ENCODE measurements around the gene APLP2. TPM values are rescaled to one million over a fixed set of nuclear protein-coding genes. Genes with fewer than 3 reads are reported as not detected.
A peak's percentile ranks its signal among the peaks of the same experiment; 100 is the strongest.

The APLP2 gene
- total and polyA plus RNA-seq, 2 of the 13 experiments (the other 11 are each of a cell fraction or from before 2014, with no cell fraction given) = 315 to 594 TPM

DNA sequence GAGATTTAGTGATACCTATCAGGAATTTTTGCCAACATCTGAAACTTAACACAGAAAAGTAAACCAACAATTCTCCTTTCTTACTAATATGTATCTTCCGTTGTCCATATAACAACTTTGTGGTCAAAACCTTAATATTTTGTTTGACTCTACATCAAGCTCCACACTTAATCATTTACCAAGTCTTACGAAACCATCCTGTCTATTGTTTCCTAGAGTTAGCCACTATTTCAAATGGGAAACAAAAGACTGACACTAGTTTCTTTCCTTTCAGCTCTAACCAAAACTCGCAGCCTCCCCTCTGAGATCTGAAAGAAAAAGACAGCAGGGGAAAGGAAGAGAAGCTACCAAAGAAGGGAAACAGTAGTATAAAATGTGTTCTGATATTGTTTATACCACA lies 40.6 kb upstream of the APLP2 start (continued):
- TF ChIP-seq MIER2 (CRISPR knock-in tag; IDR thresholded peaks at IDR 0.05) (no peak), GABPB1 (CRISPR knock-in tag; IDR thresholded peaks at IDR 0.05) (no peak), ZNF10 (CRISPR knock-in tag; IDR thresholded peaks at IDR 0.05; ENCODE audit: borderline replicate concordance, low read depth) (no peak), MZF1 (CRISPR knock-in tag; IDR thresholded peaks at IDR 0.05; ENCODE audit: borderline replicate concordance) (no peak), PLRG1 (conservative IDR thresholded peaks at IDR 0.05) (no peak), MEF2D (CRISPR knock-in tag; IDR thresholded peaks at IDR 0.05) (no peak), CEBPG (CRISPR knock-in tag; IDR thresholded peaks at IDR 0.05) (peak; percentile 79), RXRA (CRISPR knock-in tag; IDR thresholded peaks at IDR 0.05) (no peak), THAP11 (CRISPR knock-in tag; IDR thresholded peaks at IDR 0.05) (no peak), MEIS2 (CRISPR knock-in tag; IDR thresholded peaks at IDR 0.05) (no peak), DMAP1 (CRISPR knock-in tag; IDR thresholded peaks at IDR 0.05) (no peak), POLR2A (IDR thresholded peaks at IDR 0.05; ENCODE audit: insufficient read depth in 1 of 2, low read depth in 2 of 2, low read length in 2 of 2) (no peak), ZBTB20 (CRISPR knock-in tag; IDR thresholded peaks at IDR 0.05; ENCODE audit: borderline replicate concordance, low read depth) (no peak)
- TF ChIP-seq, protein P1, sequence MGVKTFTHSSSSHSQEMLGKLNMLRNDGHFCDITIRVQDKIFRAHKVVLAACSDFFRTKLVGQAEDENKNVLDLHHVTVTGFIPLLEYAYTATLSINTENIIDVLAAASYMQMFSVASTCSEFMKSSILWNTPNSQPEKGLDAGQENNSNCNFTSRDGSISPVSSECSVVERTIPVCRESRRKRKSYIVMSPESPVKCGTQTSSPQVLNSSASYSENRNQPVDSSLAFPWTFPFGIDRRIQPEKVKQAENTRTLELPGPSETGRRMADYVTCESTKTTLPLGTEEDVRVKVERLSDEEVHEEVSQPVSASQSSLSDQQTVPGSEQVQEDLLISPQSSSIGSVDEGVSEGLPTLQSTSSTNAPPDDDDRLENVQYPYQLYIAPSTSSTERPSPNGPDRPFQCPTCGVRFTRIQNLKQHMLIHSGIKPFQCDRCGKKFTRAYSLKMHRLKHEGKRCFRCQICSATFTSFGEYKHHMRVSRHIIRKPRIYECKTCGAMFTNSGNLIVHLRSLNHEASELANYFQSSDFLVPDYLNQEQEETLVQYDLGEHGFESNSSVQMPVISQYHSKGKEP (CRISPR knock-in tag; IDR thresholded peaks at IDR 0.05) = no peak
- TF ChIP-seq, protein P2, sequence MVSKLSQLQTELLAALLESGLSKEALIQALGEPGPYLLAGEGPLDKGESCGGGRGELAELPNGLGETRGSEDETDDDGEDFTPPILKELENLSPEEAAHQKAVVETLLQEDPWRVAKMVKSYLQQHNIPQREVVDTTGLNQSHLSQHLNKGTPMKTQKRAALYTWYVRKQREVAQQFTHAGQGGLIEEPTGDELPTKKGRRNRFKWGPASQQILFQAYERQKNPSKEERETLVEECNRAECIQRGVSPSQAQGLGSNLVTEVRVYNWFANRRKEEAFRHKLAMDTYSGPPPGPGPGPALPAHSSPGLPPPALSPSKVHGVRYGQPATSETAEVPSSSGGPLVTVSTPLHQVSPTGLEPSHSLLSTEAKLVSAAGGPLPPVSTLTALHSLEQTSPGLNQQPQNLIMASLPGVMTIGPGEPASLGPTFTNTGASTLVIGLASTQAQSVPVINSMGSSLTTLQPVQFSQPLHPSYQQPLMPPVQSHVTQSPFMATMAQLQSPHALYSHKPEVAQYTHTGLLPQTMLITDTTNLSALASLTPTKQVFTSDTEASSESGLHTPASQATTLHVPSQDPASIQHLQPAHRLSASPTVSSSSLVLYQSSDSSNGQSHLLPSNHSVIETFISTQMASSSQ (IDR thresholded peaks at IDR 0.05; ENCODE audit: low read depth) = peak; percentile 81
- TF ChIP-seq, protein P2 (CRISPR knock-in tag; IDR thresholded peaks at IDR 0.05; ENCODE audit: borderline replicate concordance) = peak; percentile 68; the same call in 1 of the 2 replicates
- TF ChIP-seq, protein P3, sequence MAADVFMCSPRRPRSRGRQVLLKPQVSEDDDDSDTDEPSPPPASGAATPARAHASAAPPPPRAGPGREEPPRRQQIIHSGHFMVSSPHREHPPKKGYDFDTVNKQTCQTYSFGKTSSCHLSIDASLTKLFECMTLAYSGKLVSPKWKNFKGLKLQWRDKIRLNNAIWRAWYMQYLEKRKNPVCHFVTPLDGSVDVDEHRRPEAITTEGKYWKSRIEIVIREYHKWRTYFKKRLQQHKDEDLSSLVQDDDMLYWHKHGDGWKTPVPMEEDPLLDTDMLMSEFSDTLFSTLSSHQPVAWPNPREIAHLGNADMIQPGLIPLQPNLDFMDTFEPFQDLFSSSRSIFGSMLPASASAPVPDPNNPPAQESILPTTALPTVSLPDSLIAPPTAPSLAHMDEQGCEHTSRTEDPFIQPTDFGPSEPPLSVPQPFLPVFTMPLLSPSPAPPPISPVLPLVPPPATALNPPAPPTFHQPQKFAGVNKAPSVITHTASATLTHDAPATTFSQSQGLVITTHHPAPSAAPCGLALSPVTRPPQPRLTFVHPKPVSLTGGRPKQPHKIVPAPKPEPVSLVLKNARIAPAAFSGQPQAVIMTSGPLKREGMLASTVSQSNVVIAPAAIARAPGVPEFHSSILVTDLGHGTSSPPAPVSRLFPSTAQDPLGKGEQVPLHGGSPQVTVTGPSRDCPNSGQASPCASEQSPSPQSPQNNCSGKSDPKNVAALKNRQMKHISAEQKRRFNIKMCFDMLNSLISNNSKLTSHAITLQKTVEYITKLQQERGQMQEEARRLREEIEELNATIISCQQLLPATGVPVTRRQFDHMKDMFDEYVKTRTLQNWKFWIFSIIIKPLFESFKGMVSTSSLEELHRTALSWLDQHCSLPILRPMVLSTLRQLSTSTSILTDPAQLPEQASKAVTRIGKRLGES (CRISPR knock-in tag; IDR thresholded peaks at IDR 0.05; ENCODE audit: borderline replicate concordance) = no peak
- TF ChIP-seq, protein P4, sequence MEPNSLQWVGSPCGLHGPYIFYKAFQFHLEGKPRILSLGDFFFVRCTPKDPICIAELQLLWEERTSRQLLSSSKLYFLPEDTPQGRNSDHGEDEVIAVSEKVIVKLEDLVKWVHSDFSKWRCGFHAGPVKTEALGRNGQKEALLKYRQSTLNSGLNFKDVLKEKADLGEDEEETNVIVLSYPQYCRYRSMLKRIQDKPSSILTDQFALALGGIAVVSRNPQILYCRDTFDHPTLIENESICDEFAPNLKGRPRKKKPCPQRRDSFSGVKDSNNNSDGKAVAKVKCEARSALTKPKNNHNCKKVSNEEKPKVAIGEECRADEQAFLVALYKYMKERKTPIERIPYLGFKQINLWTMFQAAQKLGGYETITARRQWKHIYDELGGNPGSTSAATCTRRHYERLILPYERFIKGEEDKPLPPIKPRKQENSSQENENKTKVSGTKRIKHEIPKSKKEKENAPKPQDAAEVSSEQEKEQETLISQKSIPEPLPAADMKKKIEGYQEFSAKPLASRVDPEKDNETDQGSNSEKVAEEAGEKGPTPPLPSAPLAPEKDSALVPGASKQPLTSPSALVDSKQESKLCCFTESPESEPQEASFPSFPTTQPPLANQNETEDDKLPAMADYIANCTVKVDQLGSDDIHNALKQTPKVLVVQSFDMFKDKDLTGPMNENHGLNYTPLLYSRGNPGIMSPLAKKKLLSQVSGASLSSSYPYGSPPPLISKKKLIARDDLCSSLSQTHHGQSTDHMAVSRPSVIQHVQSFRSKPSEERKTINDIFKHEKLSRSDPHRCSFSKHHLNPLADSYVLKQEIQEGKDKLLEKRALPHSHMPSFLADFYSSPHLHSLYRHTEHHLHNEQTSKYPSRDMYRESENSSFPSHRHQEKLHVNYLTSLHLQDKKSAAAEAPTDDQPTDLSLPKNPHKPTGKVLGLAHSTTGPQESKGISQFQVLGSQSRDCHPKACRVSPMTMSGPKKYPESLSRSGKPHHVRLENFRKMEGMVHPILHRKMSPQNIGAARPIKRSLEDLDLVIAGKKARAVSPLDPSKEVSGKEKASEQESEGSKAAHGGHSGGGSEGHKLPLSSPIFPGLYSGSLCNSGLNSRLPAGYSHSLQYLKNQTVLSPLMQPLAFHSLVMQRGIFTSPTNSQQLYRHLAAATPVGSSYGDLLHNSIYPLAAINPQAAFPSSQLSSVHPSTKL (CRISPR knock-in tag; IDR thresholded peaks at IDR 0.05) = peak; percentile 69

Measured in HepG2 (cell line).